Activated T-cell treated with anti-CD3 and anti-CD28 coated beads, Interleukin-2, amount 50 U/mL, for 48 hours (primary cell): ENCODE data around the gene CYB5R3.
"Not testable (repeated sequence)": the region's sequence is repeated elsewhere in the genome, so short reads cannot be mapped to it uniquely, and the experiment has no call there.

Experiments used
- DNase-seq, 2 experiments: peaks; one replicate each; pipeline ENCODE4 v3.0.0-alpha.2; 2020

The CYB5R3 gene

DNA sequence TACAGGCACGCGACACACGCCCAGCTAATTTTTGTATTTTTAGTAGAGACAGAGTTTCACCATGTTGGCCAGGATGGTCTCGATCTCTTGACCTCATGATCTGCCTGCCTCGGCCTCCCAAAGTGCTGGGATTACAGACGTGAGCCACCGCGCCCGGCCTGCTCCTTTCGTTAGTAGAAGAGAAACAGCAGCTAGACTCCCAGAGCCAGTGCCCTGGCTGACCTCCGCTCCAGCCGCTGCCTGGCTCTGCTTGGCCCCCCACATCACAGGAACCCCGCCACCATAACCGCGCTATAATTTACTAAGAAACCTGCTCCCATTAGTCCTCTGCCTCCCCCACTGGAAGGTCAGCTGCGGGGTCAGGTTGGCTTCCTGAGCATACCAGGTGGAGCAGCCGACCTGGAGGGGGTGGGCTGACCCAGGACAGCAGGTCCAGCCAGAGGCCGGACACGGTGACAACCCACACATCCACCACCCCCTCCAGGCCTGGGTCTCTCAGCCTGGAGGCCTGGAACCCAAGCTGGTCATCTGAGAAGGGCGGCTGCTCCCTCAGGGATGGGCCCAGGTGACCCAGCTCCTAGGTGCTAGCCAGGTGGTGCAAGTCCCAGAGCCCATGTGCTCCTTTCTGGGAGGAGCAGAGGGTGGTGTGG is 27.0 kb downstream of the CYB5R3 start:
- DNase-seq: no peak

- peak; percentile 68 to 74 for DNase-seq
Measured at GRCh38 chr22:42621505-42622002, 27.6 kb downstream of the CYB5R3 start.

- no peak for DNase-seq
Measured at GRCh38 chr22:42620084-42620483, 29.1 kb downstream of the CYB5R3 start.

DNA sequence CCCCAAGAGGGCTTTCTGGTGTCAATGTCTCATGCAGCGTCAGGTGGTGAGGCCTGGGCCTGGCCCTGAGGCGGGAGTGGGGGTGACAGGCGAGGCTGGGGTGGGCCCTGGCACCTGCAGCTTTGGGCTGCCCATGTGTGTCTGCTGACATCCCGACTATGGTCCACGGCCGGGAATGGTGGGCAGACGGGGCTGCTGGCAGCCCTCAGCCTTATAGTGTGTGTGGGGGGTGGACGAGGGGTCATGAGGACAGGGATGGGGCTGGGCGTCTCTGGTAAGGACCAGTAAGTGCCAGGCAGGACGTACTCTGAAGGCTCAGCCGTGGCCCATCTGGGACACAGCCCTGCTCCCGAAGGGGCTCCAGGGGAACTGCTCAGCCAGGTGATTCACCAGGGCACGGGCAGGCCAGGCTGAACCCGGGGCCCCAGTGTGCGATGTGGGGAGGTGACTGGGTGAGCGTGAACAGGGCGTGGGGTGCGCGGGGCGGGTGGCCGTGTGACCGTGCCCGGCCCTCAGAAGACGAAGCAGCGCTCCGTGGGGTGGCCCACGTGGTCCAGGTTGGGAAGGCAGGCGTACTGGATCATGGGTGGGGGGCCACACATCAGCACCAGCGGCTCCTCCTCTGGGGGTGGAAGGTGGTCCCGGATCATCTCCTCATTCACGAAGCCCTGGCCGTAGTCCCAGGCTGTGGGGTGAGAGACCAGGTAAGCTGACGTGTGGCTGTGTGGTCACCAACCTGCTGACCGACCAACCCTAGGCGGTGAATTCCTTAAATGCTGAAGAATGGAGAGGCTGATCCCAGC is 29.7 kb downstream of the CYB5R3 start:
- no peak for DNase-seq

DNA sequence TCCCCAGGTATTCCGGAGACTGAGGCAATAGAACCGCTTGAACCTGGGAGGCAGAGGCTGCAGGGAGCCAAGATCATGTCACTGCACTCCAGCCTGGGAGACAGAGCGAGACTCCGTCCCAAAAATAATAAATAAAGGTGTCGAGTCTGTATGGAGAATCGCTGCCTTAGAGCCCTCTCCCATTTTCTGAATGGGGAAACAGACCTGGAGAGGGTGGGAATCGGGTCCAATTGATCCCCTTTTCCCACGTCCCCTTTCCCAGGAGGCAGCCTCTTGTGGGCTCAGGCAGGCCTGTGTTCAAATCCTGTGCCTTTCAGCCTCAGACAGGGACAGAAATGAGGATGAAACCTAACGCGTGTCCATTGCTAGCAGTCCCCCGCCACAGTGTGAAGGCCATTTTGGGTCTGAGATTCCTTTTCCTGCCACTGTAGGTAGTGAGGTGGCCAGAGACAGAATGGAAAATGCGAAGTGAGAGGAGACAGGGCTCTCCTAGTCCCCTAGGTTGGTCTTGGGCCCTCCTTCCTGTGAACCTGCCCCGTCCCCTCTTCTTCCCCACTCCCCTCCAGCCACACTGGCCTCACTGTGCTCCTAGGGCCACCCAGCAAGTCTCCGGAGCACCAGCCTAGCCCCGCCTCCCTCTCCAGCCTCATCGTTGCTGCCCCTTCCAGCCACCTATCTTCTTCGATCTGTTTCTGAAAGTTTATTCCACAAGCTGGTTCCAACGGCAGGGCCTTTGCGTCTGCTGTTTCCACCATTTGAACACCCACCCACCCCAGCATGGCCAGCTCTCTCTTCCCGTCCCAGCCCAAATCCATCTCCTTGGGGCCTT is 31.8 kb downstream of the CYB5R3 start:
- DNase-seq: no peak

GRCh38 chr22:42615860-42616175 is 33.4 kb downstream of the CYB5R3 start:
- not testable (repeated sequence) for DNase-seq

DNA sequence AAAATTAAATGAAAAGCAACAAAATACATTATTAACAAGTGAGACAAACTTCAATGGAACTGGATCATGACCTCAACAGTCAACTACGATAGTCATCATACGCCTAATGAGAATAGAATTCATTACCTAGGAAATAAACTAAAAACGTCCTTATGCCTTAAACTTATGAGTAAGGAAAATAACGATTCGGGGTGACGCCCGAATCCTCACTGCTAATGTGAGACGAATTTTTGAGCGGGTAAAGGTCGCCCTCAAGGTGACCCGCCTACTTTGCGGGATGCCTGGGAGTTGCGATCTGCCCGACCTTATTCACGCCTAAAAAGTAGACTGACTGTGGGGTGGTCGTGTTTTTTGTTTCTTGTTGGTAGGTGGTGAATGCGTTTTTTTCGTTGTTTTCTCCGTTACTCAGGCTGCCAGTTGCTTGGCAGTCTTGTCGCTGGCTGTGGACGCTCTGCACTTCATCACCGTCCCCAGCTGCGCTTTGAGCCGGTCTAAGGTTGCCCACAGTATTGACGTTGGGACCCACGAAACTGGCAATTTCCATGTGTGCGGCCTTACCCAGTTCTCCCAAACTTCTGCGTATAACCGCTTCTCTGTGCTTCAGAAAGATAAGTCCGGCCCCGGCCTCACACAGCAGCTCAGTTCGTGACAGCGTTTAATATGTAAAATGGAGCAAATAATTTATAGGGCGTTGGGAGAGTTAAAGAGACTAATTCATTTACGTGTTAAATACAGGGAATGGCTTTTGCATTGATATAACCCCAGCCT is 33.9 kb downstream of the CYB5R3 start:
- DNase-seq: peak; percentile 92 to 93

GRCh38 chr22:42614312-42615091 is 34.7 kb downstream of the CYB5R3 start, which contains the start of gene POLDIP3:
Gene POLDIP3 (minus strand): TSS chr22:42614883. CDS start chr22:42614857, 26 bp downstream.
- DNase-seq: peak; percentile 98 to 99

DNA sequence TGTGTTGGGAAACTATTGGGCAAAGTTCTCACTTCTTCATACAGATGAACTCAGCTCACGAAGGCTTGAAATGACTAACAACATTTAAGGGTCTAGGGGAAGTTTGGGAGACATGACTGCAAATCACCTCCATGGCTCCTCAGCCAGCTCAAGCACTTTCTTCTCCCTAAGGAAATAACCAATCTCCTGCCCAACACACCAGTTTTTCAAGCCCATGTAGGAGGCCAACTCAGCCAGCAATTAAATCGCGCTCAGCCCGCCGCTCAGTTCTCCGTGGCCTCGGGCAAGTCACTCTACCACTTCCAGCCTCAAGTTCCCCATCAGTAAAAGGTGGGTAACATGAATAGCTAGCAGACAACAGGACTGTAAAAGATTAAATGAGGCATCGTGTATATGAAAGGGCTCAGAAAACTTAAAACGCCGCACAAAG is 35.3 kb downstream of the CYB5R3 start:
- DNase-seq: no peak

- no peak for DNase-seq
Measured at GRCh38 chr22:42612336-42612735, 36.9 kb downstream of the CYB5R3 start.

DNA sequence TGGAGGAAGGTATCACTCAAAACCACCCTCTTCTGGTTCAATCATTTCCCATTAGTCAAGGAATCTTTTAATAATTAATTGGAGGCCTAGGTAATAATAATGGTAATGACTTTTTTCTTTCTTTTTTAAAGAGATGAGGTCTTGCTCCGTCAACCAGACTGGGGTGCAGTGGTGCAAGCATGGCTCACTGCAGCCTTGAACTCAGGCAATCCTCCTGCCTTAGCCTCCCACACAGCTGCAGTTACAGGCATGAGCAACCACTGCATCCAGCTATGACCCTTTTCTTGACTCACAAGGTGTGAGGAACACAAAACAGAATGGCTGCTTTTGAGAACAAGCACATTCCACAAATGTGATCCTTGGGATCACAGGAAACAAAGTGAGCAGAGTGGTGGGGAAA is 38.1 kb downstream of the CYB5R3 start:
- no peak for DNase-seq

DNA sequence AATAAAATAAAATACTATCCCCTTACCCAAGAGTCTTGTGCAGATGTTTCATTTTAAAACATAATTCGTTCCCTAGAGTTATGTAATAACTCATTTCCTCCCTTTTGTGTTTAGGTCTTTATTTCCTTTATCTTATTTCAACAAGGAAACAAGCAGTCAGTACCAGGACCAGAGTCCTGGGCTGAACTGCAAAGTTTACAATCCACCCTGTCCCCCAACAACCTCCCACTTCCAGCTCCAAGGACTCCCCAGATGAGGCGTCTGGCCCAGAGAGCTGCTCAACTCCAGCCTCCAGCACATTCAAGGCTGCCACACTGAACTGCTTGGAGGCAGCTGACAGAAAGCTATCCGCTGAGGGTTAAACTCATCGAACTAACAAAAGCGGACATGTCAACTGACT is 39.0 kb downstream of the CYB5R3 start:
- no peak for DNase-seq

DNA sequence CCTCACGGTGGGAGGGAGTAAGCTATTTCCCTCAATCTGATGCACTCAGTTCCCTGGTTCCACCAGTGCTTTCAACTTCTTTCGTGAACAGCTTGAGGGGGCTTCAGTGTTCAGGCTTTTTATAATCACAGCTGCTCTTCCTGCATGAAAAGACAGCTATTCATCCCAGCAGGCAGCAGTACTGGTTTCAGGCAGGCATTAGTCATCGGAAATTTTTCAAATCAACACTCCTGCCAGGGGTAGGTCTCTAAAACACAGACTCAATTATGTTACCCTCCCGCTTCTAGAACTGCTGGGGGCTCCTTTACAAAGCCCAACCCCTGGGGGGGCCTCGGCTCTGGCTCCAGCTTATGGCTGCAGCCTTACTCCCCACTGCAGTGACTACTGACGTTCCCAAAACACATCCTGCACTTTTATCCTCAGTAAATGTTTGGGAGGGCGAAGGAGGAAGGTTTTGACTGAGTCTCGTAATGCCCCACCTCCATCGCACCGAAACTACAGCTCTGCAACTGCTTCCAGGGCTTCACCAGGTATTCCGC is 40.3 kb downstream of the CYB5R3 start:
- DNase-seq: peak in 1 of 2 experiments; percentile 35

DNA sequence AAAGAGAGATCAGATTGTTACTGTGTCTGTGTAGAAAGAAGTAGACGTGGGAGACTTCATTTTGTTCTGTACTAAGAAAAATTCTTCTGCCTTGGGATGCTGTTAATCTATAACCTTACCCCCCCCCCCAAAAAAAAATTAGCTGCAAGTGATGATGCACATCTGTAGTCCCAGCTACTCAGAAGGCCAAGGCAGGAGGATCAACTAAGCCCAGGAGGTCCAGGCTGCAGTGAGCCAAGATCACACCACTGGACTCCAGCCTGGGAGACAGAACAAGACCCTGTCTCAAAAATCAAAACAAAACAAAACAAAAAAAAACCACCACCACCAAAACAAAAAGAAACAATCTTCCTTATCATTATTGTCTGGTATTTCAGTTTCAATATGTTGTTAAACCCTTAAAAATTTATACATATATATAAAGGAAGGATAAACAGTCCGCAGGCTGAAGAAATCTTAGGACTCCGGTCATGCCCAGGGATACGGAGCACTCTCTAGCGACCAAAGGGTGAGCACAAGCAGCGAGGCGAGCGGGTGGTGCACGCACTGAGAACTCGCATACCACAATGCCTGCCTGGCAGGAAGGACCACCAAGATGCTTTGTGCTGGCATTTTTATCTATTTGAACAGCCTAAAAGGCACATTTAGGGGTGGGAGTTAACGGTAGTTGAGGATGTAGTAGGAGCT is 40.9 kb downstream of the CYB5R3 start:
- DNase-seq: no peak

DNA sequence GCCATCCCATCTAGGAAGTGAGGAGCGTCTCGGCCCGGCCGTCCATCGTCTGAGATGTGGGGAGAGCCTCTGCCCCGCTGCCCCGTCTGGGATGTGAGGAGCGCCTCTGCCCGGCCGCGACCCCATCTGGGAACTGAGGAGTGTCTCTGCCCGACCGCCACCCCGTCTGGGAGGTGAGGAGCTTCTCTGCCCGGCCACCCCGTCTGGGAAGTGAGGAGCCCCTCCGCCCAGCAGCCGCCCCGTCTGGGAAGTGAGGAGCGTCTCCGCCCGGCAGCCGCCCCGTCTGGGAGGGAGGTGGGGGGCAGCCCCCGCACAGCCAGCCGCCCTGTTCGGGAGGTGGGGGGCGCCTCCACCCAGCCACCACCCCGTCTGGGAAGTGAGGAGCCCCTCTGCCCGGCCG is 41.6 kb downstream of the CYB5R3 start:
- not testable (repeated sequence) for DNase-seq

DNA sequence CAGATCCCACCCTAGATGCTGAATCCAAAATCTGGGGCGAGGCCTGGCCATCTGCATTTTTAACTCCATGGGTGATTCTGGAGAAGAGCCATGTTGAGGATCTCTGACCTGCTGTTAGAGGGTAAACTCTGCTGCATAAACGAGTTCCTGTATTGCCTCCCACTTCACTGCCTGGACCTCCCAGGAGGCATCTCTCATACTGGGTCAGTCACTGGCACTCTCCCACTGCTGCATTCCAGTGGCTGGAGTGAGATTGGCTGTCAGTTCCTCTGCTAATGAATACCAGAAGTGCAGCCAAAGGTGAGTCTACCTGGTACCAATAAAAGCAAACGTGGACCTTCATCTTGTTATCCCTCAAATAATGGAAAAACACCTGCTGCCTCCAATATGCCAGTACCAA is 44.8 kb downstream of the CYB5R3 start:
- DNase-seq: no peak

DNA sequence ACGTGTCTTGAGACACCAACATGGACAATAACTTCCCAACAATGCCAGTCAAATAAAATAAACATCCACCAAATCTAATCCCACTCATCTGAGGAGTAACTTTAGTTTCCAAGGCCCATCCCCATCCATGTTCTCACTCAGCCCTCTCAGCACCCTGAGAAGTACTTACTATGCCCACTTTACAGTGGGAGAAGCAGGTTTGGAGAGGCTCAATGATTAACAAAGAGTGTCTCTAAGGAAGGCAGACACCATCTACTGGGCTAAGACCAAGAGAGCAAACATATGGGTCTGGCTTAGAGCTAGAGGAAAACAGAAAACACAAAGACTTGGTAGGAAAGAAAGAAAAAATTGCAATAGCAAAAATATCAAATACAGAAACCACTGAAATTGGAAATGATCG is 45.8 kb downstream of the CYB5R3 start:
- DNase-seq: no peak

GRCh38 chr22:42602470-42602869 is 46.7 kb downstream of the CYB5R3 start:
- DNase-seq: no peak

GRCh38 chr22:42601879-42602465 is 47.2 kb downstream of the CYB5R3 start:
- DNase-seq: no peak

DNA sequence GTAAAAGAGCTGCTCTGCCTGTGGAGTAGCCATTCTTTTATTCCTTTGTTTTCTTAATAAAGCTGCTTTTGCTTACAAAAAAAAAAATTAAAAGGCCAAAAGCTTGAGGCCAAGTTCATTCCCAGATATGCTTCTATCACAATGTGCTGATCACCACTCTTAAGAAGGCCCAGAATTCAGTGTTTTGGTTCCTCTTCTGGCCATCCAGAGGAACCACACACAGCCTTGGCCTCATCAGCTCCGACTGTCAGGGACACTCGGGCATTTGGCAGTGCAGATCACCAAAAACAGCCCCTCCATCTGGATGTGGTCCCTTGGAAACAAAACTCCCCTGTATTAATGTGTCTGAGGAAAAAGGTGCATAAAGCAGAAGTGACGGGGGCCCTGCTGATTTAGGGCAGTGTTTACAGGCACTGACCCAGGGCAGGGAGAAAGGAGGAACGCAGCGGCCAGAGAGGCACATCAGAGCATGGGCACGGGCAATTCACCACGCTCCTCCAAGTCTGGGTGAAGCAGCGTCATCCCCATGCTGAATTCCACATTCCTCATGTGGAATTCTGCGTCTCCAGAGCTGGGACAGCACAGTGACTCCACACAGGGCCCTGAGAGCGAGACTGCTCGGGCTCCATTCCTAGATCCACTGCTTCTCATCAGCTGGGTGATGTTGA is 52.2 kb downstream of the CYB5R3 start:
- DNase-seq: no peak
